ENCODE data around the gene PTOV1.

GRCh38 chr19:49875857-49876421 lies 25.0 kb downstream of the PTOV1 start:
- TF ChIP-seq, protein P1, sequence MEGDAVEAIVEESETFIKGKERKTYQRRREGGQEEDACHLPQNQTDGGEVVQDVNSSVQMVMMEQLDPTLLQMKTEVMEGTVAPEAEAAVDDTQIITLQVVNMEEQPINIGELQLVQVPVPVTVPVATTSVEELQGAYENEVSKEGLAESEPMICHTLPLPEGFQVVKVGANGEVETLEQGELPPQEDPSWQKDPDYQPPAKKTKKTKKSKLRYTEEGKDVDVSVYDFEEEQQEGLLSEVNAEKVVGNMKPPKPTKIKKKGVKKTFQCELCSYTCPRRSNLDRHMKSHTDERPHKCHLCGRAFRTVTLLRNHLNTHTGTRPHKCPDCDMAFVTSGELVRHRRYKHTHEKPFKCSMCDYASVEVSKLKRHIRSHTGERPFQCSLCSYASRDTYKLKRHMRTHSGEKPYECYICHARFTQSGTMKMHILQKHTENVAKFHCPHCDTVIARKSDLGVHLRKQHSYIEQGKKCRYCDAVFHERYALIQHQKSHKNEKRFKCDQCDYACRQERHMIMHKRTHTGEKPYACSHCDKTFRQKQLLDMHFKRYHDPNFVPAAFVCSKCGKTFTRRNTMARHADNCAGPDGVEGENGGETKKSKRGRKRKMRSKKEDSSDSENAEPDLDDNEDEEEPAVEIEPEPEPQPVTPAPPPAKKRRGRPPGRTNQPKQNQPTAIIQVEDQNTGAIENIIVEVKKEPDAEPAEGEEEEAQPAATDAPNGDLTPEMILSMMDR (IDR thresholded peaks at IDR 0.05) = no peak
- TF ChIP-seq EZH2 (IDR thresholded peaks at IDR 0.05; ENCODE audit: borderline replicate concordance, insufficient read depth, low read depth, low read length, poor library complexity, severe bottlenecking) = no peak
